ENCODE measurements around the gene CCM2. TPM values are rescaled to one million over a fixed set of nuclear protein-coding genes. Genes with fewer than 3 reads are reported as not detected.
A peak's percentile ranks its signal among the peaks of the same experiment; 100 is the strongest.
"Not testable (repeated sequence)": the region's sequence is repeated elsewhere in the genome, so short reads cannot be mapped to it uniquely, and the experiment has no call there.

CCM2 gene
- total and polyA plus RNA-seq, 8 donors, result 23.0 to 50.1 (median 29.9) TPM

DNA sequence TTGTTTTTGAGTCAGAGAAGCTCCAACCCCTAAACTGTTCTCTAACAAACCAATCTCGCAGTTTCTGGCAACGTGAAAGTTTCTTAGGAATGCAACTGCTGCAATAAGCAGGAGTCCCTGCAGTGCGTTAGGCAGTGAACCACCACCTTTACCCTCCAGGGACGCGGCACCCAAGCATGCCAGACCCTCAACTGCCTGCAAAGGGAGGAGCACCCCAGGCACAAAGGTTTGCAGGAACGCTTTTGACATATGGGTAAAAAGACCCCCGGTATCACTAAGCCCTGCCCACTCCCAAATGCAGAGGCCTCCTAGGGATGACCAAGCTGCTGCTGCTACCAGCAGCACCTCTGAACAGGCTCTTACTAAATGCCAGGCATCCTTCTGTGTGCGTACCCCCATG lies 106.8 kb downstream of the CCM2 start:
- Histone ChIP-seq H3K4me3 (no peak overlapping the region), H3K4me1 (peaks cover 21 to 46% of the 10 kb centered on the region in 2 donors), H3K27me3 (no peaks in the 10 kb centered on the region), H3K27ac (no peak overlapping the region), H3K36me3 (peaks cover 0 to 76% of the 10 kb centered on the region in 2 donors), H3K9me3 (no peaks in the 10 kb centered on the region)
- ATAC-seq (no peak), DNase-seq (no peak)
- no peak for TF ChIP-seq CTCF (IDR thresholded peaks at IDR 0.05)
- intact Hi-C loops (cut with DNase I), result no loop called here

- no peak overlapping the region for H3K27ac ChIP-seq
- peaks cover 21 to 50% of the 10 kb centered on the region in 2 donors for H3K4me1 ChIP-seq
- intact Hi-C loops (cut with DNase I), result no loop called here
- DNase-seq (no peak), ATAC-seq (no peak)
- H3K9me3 ChIP-seq, result no peaks in the 10 kb centered on the region
- H3K27me3 ChIP-seq, result no peaks in the 10 kb centered on the region
- H3K4me3 ChIP-seq, result no peak overlapping the region
- no peak for TF ChIP-seq CTCF (IDR thresholded peaks at IDR 0.05)
- H3K36me3 ChIP-seq, result peaks cover 0 to 70% of the 10 kb centered on the region in 2 donors
Observed at GRCh38 chr7:45107356-45107755, 107.4 kb downstream of the CCM2 start.

- peaks cover 0 to 55% of the 10 kb centered on the region in 2 donors for H3K36me3 ChIP-seq
- H3K4me1 ChIP-seq, result peaks cover 21 to 51% of the 10 kb centered on the region in 2 donors
- no peak for ATAC-seq
- no peak for DNase-seq
- no peak overlapping the region for H3K4me3 ChIP-seq
- H3K9me3 ChIP-seq, result no peaks in the 10 kb centered on the region
- H3K27me3 ChIP-seq, result no peaks in the 10 kb centered on the region
- intact Hi-C loops (cut with DNase I), result no loop called here
- no peak overlapping the region for H3K27ac ChIP-seq
- TF ChIP-seq CTCF (IDR thresholded peaks at IDR 0.05), result no peak
Observed at GRCh38 chr7:45108863-45109262, 108.9 kb downstream of the CCM2 start.

- peak; percentile 94 to 98 (median 97) for DNase-seq
- peak; percentile 97 for ATAC-seq
- Histone ChIP-seq H3K27ac (peak within 1 kb of the TSS; percentile 97 to 98), H3K4me3 (peak within 1 kb of the TSS; percentile 64 to 91), H3K36me3 (peaks cover 0 to 28% of the 10 kb centered on the region in 2 donors), H3K27me3 (no peaks in the 10 kb centered on the region), H3K9me3 (no peaks in the 10 kb centered on the region), H3K4me1 (peaks cover 21 to 50% of the 10 kb centered on the region in 2 donors)
- intact Hi-C loops (cut with DNase I), result no loop called here
- TF ChIP-seq CTCF (IDR thresholded peaks at IDR 0.05), result no peak
Observed at GRCh38 chr7:45111298-45112223, 111.6 kb downstream of the CCM2 start, which contains the start of gene TBRG4. TBRG4 (minus strand) TSS chr7:45111697; CDS start chr7:45109237, 2,460 bp downstream.

DNA sequence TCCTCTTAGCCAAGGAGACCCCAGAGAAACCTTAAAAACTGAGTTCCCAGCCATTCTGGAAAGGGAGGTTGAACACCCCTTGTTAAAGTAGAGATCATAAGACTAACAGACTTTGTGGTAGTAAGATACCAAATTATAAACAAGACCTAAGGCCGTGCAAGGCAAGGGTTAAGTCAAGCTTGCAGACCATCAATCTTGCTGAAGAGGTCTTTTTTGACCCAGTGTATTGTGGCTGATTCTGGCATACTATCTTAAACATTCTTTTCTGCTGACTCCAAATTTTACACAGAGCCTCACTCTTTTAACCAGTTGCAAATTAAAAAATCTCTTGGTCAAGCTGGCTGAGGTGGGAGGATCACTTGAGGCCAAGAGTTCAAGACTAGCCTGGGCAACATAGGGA lies 112.6 kb downstream of the CCM2 start:
- intact Hi-C loops (cut with DNase I), result no loop called here
- H3K9me3 ChIP-seq, result no peaks in the 10 kb centered on the region
- peak overlapping the region; percentile 97 to 98 for H3K27ac ChIP-seq
- H3K36me3 ChIP-seq, result peaks cover 0 to 17% of the 10 kb centered on the region in 2 donors
- TF ChIP-seq CTCF (IDR thresholded peaks at IDR 0.05), result no peak
- H3K4me3 ChIP-seq, result peak overlapping the region in 1 of 2 donors; percentile 64
- no peaks in the 10 kb centered on the region for H3K27me3 ChIP-seq
- ATAC-seq (no peak), DNase-seq (no peak)
- H3K4me1 ChIP-seq, result peaks cover 15 to 39% of the 10 kb centered on the region in 2 donors

DNA sequence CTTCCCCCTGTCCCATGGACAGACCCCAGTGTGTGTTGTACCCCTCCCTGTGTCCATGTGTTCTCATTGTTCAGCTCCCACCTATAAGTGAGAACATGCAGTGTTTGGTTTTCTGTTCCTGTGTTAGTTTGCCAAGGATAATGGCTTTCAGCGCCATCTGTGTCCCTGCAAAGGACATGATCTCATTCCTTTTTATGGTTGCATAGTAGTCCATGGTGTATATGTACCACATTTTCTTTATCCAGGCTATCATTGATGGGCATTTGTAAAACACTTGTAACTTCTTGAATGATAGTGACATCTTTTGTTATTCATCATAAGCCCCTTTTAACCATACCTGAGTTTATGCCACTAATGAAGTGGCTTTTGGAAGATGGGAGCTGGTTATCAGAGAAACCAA lies 114.3 kb downstream of the CCM2 start:
- H3K9me3 ChIP-seq; H3K27ac ChIP-seq; H3K36me3 ChIP-seq; H3K4me3 ChIP-seq; H3K27me3 ChIP-seq; DNase-seq; intact Hi-C loops (cut with DNase I); ATAC-seq: not testable (repeated sequence)
- H3K4me1 ChIP-seq, result peaks cover 8 to 23% of the 10 kb centered on the region in 2 donors
